Measurements from ENCODE around the gene EGFL8.

- no peak for TF ChIP-seq CTCF (IDR thresholded peaks at IDR 0.05)
- no peak for TF ChIP-seq EP300 (IDR thresholded peaks at IDR 0.05)
Observed at GRCh38 chr6:32147401-32148132, 16.8 kb upstream of the EGFL8 start.

Data from ovary (tissue), 3 donors.